ENCODE measurements around the gene COL4A6. TPM values are rescaled to one million over a fixed set of nuclear protein-coding genes. Genes with fewer than 3 reads are reported as not detected.

COL4A6 gene
- total RNA-seq, 1 donor from 2014 or later: 10.3 TPM

- intact Hi-C loops (cut with DNase I): no loop called here
- H3K4me3 ChIP-seq: no peak overlapping the region
- TF ChIP-seq, protein P1, sequence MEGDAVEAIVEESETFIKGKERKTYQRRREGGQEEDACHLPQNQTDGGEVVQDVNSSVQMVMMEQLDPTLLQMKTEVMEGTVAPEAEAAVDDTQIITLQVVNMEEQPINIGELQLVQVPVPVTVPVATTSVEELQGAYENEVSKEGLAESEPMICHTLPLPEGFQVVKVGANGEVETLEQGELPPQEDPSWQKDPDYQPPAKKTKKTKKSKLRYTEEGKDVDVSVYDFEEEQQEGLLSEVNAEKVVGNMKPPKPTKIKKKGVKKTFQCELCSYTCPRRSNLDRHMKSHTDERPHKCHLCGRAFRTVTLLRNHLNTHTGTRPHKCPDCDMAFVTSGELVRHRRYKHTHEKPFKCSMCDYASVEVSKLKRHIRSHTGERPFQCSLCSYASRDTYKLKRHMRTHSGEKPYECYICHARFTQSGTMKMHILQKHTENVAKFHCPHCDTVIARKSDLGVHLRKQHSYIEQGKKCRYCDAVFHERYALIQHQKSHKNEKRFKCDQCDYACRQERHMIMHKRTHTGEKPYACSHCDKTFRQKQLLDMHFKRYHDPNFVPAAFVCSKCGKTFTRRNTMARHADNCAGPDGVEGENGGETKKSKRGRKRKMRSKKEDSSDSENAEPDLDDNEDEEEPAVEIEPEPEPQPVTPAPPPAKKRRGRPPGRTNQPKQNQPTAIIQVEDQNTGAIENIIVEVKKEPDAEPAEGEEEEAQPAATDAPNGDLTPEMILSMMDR (IDR thresholded peaks at IDR 0.05): no peak
- TF ChIP-seq POLR2AphosphoS5 (IDR thresholded peaks at IDR 0.05; ENCODE audit: insufficient read depth in 1 of 2, low read depth in 1 of 2) (no peak), POLR2A (IDR thresholded peaks at IDR 0.05) (no peak)
- no peaks in the 10 kb centered on the region for H3K27me3 ChIP-seq
- no peak overlapping the region for H3K27ac ChIP-seq
- H3K36me3 ChIP-seq: no peaks in the 10 kb centered on the region
- no peaks in the 10 kb centered on the region for H3K9me3 ChIP-seq
- DNase-seq (ENCODE audit: extremely low spot score in 2 of 2): no peak
- H3K4me1 ChIP-seq: no peaks in the 10 kb centered on the region
These were observed 152.3 kb downstream of the COL4A6 start for GRCh38 chrX:108285918-108286317.

DNA sequence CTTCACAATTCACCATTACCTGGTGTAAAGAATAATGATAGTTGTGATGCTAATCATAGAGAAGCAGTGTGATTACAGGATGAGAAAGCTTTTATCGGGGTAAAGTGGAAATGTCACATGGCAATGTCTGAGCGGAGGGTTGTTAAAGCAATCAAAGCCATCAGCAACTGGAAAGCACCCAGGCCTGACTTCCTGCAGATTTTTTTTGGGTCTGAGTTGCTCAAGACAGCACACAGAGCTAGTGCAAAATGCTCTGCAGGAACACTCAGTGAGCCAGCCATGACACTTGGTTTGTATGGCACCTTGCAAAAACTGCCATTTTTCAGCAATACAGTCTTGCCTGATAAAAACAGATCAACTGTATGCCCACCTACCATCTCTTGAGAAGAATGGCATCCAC, 152.9 kb downstream of the COL4A6 start:
- TF ChIP-seq POLR2AphosphoS5 (IDR thresholded peaks at IDR 0.05; ENCODE audit: insufficient read depth in 1 of 2, low read depth in 1 of 2): no peak
- TF ChIP-seq, protein P1 (IDR thresholded peaks at IDR 0.05): no peak
- TF ChIP-seq POLR2A (IDR thresholded peaks at IDR 0.05): no peak
- intact Hi-C loops (cut with DNase I): no loop called here
- Histone ChIP-seq H3K9me3 (no peaks in the 10 kb centered on the region), H3K4me3 (no peak overlapping the region), H3K27ac (no peak overlapping the region), H3K36me3 (no peaks in the 10 kb centered on the region), H3K4me1 (no peaks in the 10 kb centered on the region), H3K27me3 (no peaks in the 10 kb centered on the region)
- no peak for DNase-seq (ENCODE audit: extremely low spot score in 2 of 2)

DNA sequence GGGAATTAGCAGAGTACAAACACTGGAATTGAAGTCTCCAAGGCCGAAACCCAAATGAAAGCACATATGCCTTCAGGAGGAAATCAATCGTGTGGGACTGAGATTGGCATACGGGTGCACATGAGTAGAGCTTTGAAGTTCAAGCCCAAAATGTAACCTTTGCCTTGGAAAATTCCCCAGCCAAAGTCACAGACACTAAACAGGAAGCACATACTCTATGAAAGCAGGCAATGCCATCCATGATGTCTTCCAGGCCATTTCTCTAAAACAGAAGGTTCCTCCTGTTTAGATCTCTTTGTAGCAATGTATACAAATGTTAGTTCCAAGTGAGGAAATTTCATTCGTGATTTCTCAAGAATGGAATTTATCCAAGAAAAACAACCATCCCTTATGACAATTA, 162.5 kb downstream of the COL4A6 start:
- no peak overlapping the region for H3K27ac ChIP-seq
- no peak overlapping the region for H3K4me3 ChIP-seq
- H3K4me1 ChIP-seq: no peaks in the 10 kb centered on the region
- intact Hi-C loops (cut with DNase I): no loop called here
- TF ChIP-seq POLR2A (IDR thresholded peaks at IDR 0.05) (no peak), POLR2AphosphoS5 (IDR thresholded peaks at IDR 0.05; ENCODE audit: insufficient read depth in 1 of 2, low read depth in 1 of 2) (no peak)
- TF ChIP-seq, protein P1 (IDR thresholded peaks at IDR 0.05): no peak
- H3K27me3 ChIP-seq: no peaks in the 10 kb centered on the region
- H3K36me3 ChIP-seq: no peaks in the 10 kb centered on the region
- no peaks in the 10 kb centered on the region for H3K9me3 ChIP-seq
- DNase-seq (ENCODE audit: extremely low spot score in 2 of 2): no peak

GRCh38 chrX:108271397-108271787, 166.8 kb downstream of the COL4A6 start:
- Histone ChIP-seq H3K36me3 (no peaks in the 10 kb centered on the region), H3K4me1 (peaks cover 12% of the 10 kb centered on the region), H3K27ac (peak overlapping the region; percentile 18), H3K9me3 (no peaks in the 10 kb centered on the region), H3K27me3 (no peaks in the 10 kb centered on the region), H3K4me3 (no peak overlapping the region)
- TF ChIP-seq POLR2AphosphoS5 (IDR thresholded peaks at IDR 0.05; ENCODE audit: insufficient read depth in 1 of 2, low read depth in 1 of 2): no peak
- TF ChIP-seq POLR2A (IDR thresholded peaks at IDR 0.05): no peak
- TF ChIP-seq, protein P1 (IDR thresholded peaks at IDR 0.05): no peak
- intact Hi-C loops (cut with DNase I): no loop called here
- DNase-seq (ENCODE audit: extremely low spot score in 2 of 2): no peak

GRCh38 chrX:108270739-108271396, 167.4 kb downstream of the COL4A6 start:
- H3K36me3 ChIP-seq: no peaks in the 10 kb centered on the region
- H3K9me3 ChIP-seq: no peaks in the 10 kb centered on the region
- DNase-seq (ENCODE audit: extremely low spot score in 2 of 2): no peak
- no peak for TF ChIP-seq POLR2A (IDR thresholded peaks at IDR 0.05)
- TF ChIP-seq POLR2AphosphoS5 (IDR thresholded peaks at IDR 0.05; ENCODE audit: insufficient read depth in 1 of 2, low read depth in 1 of 2): no peak
- TF ChIP-seq, protein P1 (IDR thresholded peaks at IDR 0.05): no peak
- intact Hi-C loops (cut with DNase I): no loop called here
- peaks cover 12% of the 10 kb centered on the region for H3K4me1 ChIP-seq
- H3K27ac ChIP-seq: peak overlapping the region; percentile 18
- H3K27me3 ChIP-seq: no peaks in the 10 kb centered on the region
- H3K4me3 ChIP-seq: no peak overlapping the region

Measured in vagina (tissue), 2 donors.